ENCODE data around the gene METTL8.

GRCh38 chr2:171287036-171287571 lies 146.7 kb downstream of the METTL8 start:
- TF ChIP-seq CTCF (IDR thresholded peaks at IDR 0.05) (no peak), USF2 (IDR thresholded peaks at IDR 0.05) (no peak), KDM5A (IDR thresholded peaks at IDR 0.05) (no peak), MAFK (IDR thresholded peaks at IDR 0.05; ENCODE audit: partially characterized antibody) (no peak), CHD2 (IDR thresholded peaks at IDR 0.05; ENCODE audit: low read length, partially characterized antibody) (no peak), JUNB (IDR thresholded peaks at IDR 0.05) (no peak), RARB (CRISPR knock-in tag; IDR thresholded peaks at IDR 0.05) (no peak), RAD21 (conservative IDR thresholded peaks at IDR 0.05 in 1 of 2, IDR thresholded peaks at IDR 0.05 in 1 of 2) (no peak), PBX3 (IDR thresholded peaks at IDR 0.05) (no peak), POLR2A (IDR thresholded peaks at IDR 0.05; ENCODE audit: low read length) (no peak)

All from A549 (cell line).